ENCODE measurements around the gene PDXK.

The PDXK gene

DNA sequence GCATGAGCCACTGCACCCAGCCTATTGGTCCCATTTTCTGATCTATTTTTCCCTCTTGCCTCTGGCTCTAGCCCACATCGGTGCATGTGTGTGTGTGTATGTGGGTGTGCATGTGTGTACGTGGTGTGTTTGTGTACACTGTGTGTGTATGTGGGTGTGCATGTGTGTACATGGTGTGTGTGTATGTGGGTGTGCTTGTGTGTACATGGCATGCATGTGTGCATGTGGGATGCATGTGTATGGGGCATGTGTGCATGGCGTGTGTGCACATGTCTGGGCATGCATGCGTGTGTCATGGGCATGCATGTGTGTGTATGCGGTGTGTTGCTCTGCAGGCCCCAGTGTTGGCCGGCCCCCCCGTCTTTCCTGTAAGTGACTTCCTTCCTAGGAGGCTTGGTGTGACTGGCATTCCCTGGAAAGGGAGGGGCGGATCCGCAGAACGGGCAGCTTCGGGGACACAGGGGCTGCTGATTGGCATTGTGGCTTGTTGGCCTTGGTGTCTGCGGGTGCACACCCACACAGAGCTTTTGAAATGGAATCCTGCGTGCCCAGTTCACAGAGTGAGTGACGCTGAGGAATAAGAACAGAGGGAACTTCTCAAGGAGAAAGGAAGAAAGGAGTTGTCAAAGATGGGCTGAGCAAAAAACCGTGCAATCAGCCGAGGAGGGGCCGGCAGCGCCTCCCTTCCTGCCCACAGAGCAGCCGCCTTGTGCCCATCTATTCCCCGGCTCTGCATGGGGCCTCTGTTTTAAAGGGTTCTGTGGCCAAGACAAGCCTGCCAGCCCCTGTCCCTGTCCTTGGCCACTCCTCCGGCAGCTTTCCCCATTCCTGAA lies 8.0 kb downstream of the PDXK start:
- no peak for DNase-seq

DNA sequence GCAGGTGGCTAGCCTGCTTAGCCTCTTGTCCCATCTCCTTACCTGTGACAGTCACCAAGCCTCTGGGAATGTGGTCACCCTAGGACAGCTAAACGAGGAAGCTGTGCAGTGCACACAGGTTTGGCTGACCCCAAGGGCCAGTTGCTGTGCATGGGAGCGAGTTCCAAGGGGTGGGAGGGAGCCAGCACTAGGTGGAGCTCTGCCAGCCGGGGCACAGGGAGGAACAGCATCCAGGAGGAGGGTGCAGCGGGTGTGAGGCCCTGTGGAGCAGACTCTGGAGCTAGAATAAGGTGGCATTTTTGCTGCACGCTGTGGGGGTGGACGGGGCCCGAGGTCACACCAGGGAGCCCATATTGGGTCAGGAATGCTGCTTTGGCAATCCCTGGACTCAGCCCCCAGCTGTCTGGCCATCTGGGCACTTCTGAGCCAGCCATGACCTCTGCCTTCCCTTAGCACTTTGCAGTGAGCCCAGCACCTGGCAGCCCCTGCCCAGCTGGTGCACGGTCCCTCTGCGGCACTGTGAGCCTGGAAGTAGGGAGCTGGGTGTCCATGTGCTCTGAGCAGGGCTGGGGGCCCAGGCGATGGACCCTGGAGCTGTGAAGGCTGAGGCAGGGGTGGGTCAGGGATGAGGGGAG lies 8.7 kb downstream of the PDXK start:
- no peak for DNase-seq

DNA sequence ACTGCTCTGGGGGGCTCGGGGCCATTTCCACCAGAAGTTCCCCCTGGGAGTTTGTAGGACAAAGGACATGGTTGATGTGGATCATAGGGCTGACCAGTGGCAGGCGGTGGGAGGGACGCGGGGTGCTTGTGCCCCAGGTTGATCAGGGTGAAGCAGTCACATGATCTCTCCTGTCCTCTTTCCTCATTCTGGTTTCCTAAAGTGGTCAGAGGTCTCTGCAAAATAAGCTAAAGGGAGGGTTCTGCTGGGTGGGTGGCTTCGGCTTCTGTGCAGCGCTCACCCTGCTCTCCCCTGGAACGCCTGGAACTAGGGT lies 9.2 kb downstream of the PDXK start:
- DNase-seq = no peak

DNA sequence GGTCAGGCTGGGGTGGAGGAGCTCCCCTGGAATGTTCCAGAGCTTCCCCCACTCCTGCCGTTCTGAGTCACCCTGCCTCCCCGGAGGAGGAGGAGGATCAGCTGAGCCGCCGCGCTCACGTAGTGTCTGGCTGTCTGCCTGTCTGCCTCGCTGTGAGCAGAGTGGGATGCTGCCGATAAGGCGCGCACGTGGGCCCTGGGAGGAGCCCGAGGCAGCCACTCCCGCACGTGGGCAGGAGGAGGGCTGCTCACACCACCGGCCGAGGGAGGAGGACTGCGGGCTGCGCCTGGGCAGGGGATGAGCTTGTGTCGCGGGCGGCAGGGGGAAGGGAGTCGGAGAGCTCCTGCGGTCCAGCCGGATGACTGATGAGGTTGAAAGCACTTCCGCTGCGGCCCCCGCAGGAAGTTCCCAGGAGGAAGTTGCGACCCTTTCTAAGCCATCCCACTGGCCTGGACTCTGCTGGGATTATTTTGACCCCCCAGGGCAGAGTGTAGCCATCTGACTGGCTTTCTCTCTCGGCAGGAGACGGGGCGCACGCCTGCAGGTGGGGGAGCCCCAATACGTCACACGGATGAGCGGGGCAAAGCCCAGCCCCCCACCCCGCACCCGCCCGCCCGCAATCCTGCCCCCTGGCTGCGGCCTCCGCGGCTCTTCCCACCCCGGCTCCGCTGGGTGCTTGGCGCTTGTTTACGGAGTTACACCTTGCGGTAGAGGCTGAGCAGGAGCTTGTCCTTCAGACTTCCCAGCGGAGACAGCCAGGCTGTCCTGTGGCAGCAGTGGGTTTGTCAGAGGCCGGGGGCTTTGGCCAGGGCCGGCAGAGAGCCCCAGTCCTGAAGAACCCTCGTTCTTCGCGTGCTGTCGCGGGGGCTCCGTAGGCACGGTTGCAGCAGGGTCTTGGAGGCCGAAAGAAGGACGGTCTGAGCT lies 9.8 kb downstream of the PDXK start:
- peak; percentile 83 for DNase-seq

DNA sequence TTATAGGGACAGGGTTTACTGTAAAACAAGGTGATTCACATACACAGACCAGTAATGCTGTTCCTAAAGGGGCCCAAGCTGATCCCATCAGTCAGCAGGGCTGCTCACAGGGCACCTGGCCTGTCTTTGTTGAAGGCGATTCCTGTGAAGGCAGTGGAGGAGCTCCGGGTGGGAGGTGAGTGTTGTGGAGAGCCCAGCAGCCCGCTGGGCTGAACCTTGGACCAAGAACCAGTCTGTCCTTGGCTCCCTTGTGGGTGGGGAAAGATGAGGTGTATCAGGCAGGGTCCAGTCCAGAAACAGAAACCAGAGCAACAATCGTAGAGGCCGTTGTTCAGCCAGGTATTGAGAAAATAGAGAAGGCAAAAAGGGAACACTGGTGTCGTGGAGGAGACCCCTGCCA lies 12.5 kb downstream of the PDXK start:
- DNase-seq = no peak

DNA sequence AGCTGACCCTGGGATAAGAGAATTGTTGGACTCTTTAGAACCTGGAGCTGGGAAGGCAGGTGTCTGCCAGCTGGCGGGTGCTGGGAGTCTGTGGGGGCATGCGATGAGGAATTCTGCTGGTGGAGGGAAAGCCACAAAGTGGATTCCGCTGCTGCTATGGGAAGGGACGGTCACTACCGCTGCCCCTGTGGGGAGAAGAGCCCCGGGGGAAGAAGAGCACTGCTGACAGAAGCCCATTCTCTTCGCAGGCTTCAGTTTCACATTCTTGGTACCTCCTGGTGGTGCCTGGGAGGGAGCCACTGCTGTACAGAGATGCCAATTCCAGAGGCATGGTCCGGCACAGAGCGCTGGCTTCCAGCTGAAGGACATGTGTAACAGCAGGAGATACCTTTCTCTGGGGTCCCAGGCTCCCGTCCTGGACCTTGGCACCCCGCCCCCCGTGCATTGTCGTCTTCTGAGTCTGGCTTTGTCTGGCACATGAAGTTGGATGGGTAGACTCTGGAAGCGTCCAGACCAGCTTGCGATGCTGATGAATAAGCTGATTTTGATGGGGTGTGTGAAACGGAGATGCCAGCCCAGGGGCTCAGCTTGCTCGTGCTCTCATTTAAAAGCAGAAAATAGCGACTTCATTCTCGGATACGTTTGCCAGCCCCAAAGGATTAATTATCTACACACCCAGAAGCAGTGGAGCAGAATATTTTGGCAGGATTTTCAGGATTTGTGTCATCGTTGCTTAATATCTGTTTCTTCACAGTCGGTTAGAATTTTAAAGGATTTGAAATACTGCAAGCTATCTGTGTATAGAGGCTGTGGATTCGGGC lies 13.2 kb downstream of the PDXK start:
- no peak for DNase-seq

DNA sequence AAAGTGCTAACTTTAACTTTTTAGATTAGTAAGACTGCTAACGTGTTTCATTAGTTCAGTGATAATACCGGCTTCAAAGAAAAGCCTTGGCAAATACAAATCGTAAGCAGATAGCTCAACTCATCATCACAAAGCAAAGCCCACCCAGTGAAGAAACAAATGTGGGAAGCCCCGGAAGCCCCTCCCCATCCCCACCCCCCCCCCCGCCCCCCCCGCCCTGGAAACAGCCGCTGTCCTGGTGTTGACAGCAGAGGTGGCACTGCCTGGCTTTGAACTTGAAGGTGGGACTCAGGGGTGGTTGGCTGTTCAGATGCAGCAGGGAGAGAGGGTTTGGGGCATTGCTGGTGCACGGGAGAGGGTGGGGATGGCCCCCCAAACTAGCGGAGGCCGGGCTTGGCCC lies 14.1 kb downstream of the PDXK start:
- DNase-seq = peak; percentile 48

DNA sequence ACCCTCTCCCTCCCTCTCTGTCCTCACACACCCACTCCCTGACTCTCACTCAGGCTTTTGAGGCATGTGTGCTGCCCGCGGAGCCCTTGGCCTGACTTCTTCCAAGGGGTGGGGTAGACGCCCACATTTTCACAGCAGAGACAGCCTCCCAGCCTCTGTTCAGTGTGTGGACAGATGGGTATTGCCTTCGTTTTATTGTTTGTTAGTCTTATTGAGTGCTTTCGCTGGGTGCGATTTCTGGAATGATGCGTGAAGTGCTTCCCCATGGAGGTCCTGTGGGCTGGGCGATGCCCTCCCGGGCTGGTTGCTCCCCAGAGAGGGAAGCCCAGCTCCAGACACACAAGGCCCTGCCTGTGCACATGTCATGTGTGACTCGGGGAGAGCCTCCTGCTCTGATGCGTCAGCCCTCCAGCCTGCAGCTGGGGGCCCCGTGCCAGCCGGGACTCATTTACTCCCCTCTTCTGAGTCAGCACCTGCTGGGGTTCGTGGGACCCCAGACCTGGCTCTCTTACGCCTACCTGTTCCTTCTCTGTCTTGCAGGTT lies 14.7 kb downstream of the PDXK start:
- DNase-seq = peak; percentile 51

DNA sequence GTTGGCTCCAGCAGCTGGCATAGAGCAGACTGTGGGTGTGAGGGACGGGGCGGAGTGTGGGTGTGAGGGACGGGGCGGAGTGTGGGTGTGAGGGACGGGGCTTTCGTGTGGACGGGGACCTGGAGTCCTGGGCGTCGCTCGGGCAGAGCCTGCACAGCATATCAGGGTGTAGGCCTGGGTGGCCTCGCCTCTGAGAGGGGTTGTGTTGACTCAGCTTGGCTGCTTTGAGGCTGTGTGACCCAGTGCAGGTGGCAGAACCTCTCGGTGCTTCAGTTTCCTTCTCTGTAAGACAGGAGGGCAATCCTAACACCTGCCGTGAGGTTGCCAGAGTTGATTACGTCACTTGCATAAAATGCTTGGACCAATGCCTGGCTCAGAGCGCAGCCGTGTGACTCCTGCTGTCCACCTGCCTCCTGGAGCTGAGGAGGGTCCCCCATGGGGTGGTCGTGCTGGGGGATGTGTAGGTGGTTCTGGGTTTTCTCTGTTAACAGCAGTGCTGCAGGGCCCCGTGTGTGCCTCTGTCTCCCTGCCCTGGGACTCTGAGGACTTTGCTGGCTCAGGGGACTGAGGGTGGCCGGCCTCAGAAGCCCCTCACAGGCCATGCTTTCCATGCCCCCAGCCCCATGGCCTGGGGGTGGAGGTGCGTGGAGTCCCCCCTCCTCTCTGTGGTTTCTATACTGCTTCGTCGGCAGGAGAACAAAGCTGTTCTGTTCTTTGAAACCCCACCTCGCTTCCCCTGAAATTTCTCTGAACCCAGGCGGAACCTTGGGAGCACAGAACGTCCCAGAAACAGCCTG lies 15.4 kb downstream of the PDXK start:
- DNase-seq = no peak

DNA sequence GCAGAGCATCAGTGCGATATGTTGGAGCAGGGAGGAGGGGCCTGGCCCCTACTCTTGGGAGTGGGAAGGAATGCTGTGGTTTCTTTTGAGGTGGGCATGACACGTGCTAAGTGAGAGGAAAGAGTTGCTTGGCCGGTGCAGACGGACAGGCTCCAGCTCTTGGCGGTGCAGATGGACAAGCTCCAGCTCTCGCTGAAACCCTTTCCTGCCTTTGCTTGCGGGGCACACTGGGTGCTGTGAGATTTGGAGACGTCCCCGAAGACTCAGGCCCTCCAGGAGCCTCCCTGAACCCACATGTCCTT lies 15.9 kb downstream of the PDXK start:
- no peak for DNase-seq

DNA sequence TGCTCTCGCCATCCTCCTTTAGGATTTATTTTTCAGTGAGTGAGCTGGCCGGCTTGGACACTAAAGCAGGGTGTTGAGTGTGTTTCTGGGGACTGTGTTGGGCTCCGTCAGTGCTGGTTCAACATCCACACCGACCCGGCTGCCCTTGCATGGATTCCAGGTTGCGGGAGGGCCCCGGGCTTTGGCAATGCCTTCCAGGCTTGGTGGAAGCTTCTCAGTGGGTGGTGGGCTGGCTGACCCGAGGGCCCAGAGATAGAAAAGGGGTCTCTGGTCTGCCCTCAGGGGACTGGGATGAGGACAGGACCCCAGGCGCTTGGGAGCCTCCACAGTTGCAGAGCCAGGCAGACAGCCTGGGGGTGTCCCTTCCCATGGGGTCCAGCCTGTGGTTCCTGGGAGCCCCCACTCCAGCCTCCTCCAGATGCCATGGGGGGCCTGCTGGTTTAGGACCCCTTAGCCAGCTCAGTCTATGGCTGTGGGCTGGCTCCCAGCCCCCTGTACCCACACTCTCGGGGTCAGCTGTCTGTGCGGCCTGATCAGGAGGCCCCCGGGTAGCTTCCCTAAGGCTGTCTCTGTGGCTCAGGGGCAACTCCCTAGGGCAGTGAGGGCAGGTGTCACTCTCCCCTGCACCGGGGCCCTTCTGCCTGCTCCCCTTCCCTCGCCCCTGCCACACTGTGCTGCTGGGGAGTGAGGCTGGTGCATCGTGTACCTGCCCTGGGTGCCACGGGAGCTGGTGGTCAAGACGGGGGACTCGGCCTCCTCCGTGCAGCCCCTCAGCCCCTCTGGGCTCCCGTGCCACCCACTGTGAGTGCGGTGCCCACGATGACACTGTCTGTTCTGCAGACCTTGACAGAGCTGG lies 16.5 kb downstream of the PDXK start:
- no peak for DNase-seq

DNA sequence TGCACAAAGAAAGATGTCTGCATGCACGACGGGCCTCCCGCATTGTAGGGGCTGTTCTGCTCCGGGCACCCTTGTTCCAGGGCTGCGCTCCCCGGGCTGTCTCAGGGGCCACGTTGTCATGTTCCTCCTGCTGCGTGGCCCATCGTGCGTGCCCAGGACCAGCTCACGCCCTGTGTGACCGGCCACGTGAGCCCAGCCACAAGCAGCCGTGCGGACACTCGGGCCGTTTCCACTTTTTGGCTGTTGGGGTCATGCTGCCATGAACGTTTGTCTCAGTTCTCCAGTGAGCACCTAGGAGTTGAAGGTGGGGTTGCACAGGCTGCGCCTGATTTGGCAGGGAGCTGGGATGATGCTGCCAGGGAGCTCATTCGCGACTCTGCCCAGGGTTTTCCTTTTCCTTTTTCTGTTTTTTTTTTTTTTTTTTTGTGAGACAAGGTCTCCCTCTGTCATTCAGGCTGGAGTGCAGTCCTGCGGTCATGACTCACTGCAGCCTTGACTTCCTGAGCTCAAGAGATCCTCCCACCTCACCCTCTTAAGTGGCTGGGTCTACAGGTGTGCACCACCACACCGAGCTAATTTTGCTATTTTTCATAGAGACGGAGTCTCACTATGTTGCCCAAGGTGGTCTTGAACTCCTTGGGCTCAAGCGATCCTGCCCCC lies 17.4 kb downstream of the PDXK start:
- DNase-seq = no peak

DNA sequence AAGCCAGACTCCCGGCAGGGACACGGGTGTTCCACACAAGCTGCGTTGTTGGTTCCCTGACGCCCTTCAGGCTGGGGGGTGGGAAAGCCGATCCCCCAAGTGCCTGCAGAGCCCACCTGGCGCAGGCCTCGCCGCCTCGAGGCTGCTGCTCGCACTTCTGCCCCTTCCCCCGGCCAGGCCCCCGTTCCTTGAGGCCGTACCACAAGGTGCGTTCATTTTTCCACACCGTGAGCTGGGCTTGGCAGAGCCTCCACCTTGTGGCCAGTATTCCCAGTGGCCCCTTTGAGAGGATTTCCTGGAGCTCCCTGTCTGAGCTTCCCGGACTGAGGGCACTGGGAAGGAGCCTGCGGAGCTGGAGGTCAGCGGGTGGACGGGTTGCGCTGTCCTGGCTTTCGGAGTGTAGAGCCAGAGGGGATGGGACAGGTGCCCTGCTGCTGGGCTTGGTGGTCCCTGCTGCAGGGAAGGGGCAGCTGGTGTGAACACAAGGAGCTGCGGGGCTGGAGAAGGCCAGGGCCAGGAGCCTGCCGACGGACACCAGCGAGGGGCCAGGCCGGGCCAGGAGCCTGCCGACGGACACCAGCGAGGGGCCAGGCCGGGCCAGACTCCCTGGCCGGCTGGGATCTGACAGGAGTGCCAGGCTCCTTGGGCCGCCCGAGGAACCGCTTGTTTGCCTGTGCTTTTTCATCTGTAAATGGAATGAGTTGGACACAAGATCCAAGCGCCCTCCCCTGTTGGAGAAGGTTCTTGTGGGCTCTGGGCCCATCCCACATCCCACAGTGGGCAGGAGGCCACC lies 18.4 kb downstream of the PDXK start:
- DNase-seq = no peak

DNA sequence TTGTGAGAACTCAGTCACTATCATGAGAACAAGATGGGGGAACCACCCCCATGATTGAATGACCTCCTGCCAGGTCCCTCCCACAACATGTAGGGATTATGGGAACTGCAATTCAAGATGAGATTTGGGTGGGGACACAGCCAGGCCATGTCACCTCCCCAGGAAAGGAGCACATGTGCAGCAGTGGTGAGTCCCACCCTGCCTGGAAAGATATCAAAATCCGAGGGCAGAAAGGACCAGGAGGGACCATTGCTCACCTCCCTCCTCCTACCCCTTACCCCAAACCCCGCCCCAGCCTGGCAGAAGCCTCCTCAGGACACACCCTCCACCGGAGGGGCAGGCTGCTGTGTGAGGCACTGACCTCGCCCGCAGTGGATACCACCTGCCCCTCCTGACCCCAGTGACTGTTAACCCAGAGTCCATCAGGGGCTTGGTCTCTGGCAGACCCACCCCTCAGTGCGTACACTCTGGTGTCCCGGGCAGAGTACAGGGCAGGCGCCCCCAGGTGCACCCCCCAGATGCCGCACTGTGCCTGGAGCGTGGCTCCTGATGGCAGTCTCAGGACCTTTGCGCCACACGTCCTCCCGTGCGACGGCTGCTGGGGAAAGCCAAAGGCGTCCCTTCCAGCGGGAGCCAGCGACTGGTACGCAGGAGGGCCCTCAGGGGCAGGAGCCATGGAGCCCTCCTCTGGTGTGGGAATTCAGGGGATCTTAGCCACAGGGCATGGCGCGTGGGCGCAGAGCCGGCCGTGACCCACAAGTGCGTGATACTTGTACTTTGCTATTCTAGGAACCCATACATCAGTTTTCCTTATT lies 20.9 kb downstream of the PDXK start:
- no peak for DNase-seq

DNA sequence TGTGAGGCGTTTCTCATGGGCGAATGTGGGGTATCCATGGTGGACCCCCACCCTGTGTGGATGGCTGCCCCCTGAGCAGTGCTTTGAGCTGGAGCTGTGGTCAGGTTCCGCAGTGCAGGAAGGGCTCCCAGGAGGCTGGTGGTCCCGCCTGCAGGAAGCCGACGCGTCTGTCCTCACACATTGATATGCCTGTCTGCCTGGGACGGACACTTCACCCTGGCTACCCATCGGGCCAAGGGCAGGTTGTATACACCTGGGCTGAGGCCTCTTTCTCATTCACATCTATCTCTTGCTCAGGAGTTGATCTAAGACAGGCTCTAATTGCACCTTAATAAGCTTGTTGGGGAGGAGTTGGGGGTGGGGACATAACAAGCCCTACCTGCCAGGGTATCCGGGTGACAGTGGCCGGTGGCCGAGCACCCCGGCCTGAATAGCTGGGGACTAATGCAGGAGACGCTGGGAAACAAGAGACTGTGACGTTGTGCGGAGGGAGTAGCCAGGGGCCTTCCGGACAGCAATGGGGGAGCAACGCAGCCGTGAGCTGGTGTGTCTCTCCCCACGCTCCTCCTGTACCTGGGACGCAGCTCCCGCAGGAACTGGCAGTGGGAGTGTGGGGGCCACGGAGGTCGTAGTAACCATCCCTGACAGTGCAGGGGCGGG lies 21.7 kb downstream of the PDXK start:
- no peak for DNase-seq

DNA sequence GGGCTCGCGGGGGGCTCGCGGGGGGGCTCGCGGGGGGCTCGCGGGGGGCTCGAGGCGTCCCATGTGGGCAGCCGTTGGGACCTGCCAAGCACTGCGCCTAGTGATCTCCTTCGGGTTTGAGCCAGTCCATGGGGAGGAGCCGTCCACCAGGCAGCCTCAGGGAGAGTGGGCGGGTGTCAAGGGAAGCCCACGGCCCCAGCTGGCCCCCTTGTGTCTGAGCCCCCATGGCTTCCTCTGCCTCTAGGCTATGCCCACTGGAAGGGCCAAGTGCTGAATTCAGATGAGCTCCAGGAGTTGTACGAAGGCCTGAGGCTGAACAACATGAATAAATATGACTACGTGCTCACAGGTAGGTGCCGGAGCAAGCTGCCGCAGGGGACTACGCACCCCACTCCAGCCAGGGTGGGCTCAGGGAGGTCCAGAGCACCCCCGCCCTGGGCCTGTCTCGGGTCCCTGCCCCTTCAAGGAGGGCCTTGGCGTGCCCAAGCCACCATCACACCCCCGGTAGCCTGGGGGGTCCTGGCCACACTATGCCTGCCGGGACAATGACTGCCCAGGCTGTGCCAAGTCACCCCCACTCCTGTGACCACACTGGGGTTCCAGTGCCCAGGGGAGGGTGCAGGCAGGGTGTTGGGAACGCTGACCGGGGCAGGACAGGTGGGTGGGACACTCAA lies 22.6 kb downstream of the PDXK start:
- no peak for DNase-seq

DNA sequence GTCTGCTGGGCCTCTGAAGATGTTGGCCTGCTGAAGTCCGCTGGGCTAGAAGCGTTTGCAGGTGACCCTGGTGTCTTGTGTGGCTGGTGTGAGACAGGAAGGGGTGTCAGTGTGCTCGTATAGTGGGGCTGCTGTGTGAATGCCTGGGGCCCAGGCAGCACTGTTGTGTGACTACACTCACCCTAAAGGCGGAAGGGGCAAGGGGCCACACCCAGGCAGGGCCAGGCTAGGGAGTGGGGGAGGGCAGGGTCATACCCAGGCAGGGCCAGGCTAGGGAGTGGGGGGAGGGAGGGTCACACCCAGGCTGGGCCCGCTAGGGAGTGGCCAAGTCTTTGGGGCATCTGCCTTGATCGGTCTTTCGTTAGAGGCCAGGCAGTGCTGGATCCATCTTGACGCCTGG lies 25.0 kb downstream of the PDXK start:
- DNase-seq = no peak
